HG03103 (cell line): ENCODE measurements around the gene ABCC1.
"Not testable (repeated sequence)": the region's sequence is repeated elsewhere in the genome, so short reads cannot be mapped to it uniquely, and the experiment has no call there.

Experiments
- ATAC-seq: cut with Tn5 transposase; IDR thresholded peaks from one replicate; pipeline ENCODE4 v1.9.1; 2021; ENCODE audit warnings: low read depth; ENCODE audit not compliant: unreplicated experiment

The ABCC1 gene

DNA sequence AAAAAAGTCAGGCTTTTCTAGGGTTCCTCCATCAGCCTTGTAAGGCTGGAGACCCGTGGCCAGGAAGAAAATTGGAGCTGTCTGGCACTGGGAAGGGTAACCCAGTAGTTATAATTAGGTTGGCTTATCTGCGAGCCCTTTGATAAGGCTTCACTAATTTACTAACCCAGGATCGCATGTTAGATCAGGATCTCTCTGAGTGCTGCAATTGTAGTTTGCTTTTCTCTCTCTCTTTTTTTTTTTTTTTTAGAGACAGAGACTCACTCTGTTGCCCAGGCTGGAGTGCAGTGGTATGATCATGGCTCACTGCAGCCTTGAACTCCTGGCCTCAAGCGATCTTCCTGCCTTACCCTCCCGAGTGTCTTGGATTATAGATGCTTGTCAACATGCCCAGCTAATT is 17.0 kb downstream of the ABCC1 start:
- ATAC-seq = no peak

DNA sequence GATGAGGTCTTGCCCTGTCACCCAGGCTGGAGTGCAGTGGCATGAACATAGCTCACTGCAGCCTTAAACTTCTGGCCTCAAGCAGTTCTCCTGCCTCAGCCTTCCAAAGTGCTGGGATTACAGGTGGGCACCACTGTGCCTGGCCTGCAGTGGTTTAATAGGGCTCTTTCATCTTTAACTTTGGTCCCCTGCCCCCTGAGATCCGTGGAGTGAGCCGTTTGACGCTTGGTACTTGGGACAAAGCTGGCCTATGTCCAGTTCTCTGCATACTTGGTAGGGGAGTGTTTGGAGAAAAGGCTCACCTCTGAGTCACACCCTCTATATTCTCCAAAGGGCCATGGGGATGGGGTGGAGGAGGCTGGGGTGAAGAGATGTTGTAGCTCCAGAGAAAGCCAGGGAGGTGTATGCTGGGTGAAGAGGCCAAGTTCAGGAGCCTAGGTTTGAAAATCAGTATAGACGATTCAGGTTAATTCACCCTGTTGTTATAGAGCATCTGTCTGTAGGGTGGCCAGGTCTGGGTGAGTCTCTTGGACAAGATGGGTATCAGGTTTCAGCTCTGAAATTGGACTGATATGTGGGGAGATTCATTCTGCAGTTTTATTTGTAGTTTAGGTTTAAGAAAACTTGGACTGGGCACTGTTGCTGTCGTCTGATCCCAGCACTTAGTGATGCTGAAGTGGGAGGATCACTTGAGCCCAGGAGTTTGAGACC is 17.6 kb downstream of the ABCC1 start:
- ATAC-seq = no peak

DNA sequence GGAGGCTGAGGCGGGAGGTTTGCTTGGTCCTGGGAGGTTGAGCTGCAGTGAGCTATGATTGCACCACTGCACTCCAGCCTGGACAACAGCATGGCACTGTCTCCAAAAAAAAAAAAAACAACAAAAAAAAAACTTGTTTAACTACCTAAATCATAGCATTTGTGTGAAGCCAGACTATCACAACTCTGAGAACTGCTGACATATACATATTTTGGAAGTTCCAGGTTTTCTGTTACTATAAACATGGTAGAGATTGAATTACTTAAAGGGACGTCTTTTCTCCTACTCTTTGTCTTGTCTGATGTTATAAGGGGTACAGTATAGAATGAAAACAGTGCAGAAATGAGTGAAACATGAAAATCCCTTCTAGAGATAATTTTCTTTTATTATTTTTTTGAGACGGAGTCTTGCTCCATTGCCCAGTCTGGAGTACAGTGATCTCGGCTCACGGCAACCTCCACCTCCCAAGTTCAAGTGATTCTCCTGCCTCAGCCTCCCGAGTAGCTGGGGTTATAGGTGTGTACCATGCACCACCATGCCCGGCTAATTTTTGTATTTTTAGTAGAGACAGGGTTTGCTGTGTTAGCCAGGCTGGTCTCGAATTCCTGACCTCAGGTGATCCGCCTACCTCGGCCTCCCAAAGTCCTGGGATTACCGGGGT is 18.4 kb downstream of the ABCC1 start:
- no peak for ATAC-seq

DNA sequence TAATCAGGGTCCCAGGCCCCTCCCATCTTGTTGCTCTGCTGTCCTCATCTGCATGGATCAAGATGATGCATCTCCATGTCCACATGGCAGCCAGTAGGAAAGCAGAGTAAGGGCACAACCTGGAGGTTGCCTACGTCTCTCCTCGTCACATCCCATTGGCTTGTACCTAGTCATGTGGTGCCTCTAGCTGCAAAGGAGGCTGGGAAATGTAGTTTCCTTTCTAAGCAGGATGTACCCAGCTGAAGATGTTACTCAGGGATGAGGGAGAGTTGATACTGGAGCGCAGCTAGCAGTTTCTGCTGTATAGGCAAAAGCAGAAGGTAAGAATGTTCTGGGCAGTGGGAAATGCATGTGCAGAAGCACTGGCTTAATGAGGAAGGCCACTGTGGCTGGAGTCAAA is 20.8 kb downstream of the ABCC1 start:
- no peak for ATAC-seq

DNA sequence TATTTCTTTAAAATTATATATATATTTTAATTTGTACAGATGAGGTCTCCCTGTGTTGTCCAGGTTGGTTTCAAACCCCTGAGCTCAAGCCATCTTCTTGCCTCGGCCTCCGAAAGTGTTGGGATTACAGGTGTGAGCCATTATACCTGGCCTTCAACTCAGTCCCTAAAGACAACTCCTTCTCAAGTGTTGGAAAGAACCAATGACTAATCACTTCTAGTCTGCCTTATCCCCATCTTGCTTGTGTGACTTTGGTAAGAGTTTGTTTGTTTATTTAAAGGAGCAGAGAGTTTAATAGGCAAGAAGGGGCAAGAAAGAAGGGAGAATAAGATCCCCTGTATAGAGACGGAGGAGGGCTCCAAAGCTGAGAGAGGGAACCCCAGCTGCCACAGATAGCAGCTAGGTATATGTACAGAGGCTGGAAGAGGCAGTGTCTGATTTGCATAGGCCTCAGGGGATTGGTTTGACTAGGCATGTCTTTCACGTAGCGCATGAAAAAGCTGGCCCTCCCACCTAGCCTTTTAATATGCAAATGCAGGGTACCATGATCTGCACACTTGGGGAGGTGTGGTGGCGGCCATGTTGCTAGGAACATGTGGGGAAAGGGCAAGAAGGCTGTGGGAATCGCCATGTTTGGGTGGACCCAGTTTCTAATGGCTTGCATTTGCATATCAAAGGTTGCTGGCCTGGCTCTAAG is 21.5 kb downstream of the ABCC1 start:
- ATAC-seq = no peak

DNA sequence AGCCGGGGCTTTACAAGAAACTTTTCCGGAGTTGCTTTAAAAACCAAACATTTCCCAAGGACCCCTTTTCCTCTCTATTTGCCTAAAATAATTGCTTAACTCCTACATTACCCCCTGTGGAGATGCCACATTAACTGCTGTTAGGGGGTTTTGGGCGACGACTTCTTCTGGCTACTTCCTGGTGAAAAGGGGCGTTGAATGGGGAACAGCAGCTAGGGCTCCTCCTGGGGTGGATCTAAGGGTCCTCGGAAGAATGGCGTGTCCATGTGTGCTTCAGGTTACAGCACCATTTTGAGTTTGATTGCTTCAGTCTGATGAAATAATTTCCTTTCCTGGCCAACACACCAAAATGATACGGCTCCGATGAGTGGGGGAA is 22.0 kb downstream of the ABCC1 start:
- ATAC-seq = no peak

DNA sequence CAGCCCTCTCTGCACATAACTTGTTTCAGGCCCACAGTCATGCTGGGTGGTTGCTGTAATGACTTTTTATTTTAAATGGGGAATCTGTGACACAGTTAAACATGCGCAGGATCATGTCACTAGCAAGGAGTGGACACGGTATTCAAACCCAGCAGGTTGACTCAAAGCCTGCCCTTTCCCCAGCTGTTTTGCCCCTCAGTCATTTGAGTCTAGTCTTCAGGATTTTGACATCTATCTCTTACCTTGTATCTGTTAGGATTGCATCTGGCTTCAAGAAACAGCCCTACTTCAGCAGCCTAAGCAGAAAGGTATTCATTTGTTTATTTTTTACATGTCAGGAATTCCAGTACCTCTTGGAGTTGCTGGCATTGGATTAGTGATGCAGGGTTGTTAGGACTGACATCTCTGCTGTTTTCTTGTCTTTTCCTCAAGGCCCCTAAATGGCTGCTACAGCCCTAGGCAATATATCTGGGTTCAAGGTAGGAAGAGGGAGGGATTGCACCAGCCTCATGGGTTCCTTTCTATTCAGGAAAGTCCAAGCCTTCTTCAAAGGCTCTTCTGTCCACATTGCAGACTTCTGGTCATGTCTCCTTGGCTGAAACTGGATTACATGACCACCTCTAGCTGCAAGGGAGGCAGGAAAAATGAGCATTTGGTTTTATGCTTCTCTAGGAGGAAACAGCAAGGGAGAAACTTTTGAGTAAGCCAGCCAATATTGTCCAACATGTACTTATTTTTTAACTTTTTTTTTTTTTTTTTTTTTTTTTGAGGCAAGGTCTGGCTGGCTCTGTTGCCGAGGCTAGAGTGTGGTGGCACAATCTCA is 22.8 kb downstream of the ABCC1 start:
- ATAC-seq = no peak

DNA sequence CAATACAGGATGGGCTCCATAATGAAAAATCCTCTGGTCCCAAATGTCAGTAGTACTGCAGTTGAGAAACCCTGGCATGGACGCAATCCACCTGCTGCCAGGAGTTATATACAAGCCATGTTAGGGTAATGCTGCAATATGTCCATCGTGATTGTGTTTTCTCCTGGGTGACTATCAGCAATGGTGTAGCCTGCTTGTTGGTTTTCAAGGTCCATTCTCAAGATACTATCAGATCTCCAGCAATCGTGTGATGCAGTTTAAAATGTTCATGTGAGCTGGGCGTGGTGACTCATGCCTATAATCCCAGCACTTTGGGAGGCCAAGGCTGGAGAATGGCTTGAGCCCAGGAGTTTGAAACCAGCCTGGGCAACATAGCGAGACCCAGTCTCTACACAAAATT is 24.0 kb downstream of the ABCC1 start:
- no peak for ATAC-seq

DNA sequence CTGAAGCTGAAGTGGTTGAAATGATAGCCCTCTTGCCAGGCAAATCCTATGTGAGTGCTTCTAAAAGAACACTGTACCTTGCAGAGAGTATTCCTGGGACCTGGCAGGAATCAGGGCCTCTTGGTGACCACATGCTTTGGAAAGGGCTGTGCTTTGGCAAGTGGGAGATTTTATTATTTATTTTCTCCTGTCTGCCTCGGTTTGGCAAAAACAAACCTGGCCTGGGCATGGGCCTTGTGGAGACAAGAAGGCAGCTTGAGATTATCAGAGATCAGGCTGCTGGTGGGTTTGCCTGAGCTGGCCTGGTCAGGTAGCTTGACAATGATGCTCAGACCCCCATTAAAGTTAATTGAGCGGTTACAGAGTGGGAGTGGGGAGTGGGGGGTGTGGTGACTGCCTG is 24.6 kb downstream of the ABCC1 start:
- no peak for ATAC-seq

DNA sequence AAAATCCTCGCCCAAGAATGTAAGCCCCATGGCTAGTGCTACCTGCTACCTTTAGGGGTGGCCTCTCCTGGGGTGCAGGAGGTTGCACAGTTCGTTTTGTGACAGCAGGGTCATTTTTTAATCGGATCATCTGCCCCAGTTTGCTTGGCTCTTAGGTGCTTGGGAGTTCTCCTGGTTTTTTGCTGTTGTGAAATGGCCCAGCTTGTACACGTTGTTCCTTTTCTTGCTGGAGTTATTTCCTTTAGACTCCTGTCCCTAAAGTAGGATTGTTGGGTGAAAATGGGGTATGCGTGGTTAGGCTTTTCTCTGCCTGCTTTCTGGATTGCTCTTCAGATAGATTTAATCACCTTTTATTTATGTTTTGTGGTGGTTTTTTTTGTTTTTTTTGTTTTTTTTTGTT is 25.8 kb downstream of the ABCC1 start:
- no peak for ATAC-seq

DNA sequence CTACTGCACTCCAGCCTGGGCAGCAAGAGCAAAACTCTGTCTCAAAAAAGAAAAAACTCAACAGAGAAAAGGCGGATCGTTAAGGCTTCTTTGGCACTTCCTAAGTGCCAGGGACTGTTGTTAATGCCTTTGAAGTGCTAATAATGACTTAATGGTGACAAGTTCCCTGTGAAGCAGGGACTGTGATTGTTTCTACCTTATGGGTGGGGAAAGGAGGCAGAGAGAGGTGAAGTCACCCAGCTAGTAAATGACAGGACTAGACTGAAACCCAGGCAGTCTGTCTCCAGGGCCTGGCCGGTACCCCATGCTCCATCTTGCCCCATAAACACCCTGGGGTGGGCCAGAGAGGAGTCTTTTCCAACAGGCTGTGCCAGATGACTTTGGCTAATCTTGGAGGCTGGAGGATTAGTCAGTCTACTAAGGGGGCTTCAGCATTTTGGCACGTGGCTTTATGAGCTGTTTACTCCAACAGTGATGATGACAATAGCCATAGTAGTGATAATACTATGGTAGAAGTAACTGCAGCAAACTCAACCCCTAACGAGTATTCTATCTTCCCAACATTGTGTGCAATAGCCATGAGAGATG is 26.9 kb downstream of the ABCC1 start:
- ATAC-seq = no peak

DNA sequence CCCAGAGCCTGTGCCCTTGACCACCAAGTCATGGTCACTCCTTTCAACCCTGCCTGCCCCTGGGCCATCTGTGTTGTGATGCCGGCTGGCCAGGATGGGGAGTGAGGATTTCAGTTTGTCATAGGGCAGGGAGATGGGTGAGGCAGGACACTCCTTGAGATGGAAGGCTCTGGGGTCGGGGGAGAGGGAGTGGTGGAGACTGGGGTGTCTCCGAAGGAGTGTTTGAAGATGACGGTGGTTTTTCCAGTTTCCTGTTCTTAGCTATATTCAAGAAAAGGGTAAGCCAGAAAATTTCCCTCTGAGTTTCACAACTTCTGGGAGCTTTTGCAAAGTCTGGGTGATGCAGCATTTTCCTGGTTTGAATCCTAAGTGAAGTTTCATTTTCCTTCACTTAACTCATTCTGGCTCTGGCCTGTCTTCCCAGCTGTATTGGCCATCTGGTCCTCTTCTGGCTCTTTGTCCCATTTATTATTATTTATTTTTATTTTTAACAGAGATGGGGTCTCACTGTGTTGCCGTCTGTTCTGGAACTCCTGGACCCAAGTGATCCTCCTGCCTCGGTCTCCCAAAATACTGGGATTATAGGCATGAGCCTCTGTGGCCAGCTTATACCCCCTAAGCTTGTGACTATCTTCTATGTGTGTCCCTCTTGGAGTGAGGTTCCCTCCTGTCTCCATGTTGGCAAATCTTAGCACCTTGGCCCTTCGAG is 27.7 kb downstream of the ABCC1 start:
- ATAC-seq = no peak

DNA sequence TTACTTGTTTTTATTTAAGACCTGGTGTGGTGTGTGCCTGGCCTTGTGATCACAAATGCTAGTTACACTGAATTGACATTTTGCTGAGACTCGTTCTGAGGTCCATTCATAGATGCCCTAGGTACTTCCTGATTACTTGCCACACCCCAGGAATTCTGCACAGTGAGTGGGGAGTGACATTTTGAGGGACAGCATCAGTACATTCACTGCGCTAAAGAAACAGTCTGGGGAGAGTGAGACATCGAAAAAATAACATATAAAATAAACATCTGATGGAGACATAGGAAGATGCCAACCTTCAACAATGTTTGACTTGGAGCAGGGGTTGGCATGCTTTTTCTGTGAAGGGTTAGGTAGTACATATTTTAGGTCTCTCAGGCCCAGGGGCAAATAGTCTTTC is 30.4 kb downstream of the ABCC1 start:
- no peak for ATAC-seq

DNA sequence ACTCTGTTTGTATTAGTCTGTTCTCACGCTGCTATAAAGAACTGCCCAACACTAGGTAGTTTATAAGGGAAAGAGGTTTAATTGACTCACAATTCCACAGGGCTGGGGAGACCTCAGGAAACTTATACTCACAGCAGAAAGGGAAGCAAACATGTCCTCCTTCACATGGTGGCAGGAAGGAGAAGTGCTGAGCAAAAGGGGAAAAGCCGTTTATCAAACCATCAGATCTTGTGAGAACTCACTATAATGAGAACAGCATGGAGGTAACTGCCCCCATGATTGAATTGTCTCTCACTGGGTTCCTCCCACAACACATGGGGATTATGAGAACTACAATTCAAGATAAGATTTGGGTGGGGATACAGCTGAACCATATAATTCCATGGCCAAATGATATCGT is 30.9 kb downstream of the ABCC1 start:
- ATAC-seq = no peak

DNA sequence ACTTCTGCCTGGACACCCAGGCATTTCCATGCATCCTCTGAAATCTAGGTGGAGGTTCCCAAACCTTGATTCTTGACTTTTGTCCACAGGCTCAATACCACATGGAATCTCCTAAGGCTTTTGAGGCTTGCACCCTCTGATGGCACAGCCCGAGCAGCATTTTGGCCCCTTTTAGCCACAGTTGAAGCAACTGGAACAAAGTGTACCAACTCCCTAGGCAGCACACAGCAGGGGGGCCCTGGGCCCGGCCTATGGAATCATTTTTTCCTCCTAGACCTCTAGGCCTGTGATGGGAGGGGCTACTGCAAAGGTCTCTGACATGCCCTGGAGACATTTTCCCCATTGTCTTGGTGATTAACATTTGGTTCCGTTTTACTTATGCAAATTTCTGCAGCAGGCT is 32.0 kb downstream of the ABCC1 start:
- no peak for ATAC-seq

DNA sequence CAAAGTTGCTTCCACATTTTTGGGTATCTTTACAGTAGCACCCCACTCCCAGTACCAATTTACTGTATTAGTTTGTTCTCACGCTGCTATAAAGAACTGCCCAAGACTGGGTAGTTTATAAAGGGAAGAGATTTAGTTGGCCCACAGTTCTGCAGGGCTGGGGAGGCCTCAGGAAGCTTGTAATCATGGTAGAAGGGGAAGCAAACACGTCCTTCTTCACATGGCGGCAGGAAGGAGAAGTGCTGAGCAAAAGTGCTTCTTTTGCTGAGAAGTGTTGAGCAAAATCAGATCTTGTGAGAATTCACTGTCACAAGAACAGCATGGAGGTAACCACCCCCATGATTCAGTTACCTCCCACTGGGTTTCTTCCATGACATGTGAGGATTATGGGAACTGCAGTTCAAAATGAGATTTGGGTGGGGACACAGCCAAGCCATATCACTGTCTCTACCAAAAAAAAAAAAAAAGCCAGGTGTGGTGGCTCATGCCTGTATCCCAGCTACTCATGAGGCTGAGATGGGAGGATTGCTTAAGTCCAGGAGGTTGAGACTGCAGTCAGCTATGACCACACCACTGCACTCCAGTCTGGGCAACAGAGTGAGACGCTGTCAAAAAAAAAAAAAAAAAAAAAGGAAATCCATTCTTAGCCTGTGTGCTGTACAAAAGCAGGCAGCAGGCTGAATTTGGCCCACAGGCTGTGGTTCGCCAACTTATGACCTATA is 32.9 kb downstream of the ABCC1 start:
- not testable (repeated sequence) for ATAC-seq

DNA sequence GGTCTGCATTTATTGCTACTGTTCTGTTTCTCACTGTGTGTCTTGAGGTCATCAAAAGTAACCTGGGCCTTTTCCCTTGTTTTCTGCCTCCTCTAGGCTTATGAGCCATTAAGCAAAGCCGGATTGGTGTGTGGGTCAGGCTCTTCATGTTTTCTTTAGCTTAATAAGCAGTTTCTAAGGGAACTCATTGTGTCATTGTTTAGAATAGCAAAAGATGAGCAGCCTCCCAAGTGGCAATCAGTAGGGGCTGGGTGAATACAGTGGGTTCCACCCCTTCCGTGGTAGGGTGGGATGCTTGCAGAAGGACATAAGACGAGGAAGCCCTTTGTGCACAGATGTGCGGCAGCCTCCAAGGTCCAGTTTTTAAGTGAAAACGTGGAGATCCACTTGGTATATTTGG is 34.5 kb downstream of the ABCC1 start:
- no peak for ATAC-seq

DNA sequence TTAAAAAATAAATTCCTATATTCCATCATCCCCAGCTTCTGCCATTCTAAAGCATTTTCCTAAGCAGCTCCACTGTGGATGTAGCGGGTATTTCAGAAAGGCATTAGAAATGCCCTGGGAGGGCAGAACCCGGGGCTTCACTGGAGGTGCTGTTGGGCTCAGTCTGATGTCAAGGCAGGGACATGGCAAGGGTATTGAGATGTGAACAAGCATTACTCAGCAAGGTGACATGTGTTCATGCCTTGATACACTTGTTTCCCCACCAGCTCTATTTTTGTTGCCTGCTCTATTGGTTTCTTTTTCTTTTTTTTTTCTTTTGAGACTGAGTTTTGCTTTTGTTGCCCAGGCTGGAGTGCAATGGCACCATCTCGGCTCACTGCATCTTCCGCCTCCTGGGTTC is 35.7 kb downstream of the ABCC1 start:
- ATAC-seq = no peak

DNA sequence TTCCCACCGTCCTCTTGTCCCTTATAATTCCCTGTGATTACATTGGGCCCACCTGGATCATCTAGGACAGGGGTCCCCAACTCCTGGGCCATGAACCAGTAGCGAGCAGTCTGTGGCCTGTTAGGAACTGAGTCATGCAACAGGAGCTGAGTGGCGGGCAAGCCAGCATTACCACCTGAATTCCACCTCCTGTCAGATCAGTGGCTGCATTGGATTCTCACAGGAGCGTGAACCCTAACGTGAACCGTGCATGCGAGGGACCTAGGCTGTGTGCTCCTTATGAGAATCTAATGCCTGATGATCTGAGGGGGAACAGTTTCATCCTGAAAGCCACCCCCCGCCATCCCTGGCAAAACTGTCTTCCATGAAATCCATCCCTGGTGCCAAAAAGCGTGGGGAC is 36.8 kb downstream of the ABCC1 start:
- no peak for ATAC-seq
